IPS-20b (cell line): Measurements from ENCODE around the gene EMC9.
"Not testable (repeated sequence)": the region's sequence is repeated elsewhere in the genome, so short reads cannot be mapped to it uniquely, and the experiment has no call there.

Experiments used
- H3K27ac ChIP-seq: one replicate; pipeline ENCODE4 v1.5.1; 2013; ENCODE audit warnings: low read length
- H3K27me3 ChIP-seq: 2 replicates; pipeline ENCODE4 v1.6.1; 2013; ENCODE audit warnings: mild to moderate bottlenecking, low read length, inconsistent platforms; ENCODE audit not compliant: insufficient read depth
- H3K36me3 ChIP-seq: 2 replicates; pipeline ENCODE4 v1.6.1; 2013; ENCODE audit warnings: low read depth, mild to moderate bottlenecking, inconsistent platforms, low read length, moderate library complexity; ENCODE audit not compliant: insufficient read depth
- H3K4me1 ChIP-seq: 2 replicates; pipeline ENCODE4 v1.6.1; 2013; ENCODE audit warnings: mild to moderate bottlenecking, control low read depth, inconsistent platforms, low read length, moderate library complexity; ENCODE audit not compliant: insufficient read depth
- H3K4me3 ChIP-seq: 2 replicates; pipeline ENCODE4 v1.5.1; 2013; ENCODE audit warnings: mild to moderate bottlenecking, low read length, inconsistent platforms
- H3K9ac ChIP-seq: 2 replicates; pipeline ENCODE4 v1.6.1; 2013; ENCODE audit warnings: low read depth, mild to moderate bottlenecking, inconsistent platforms, low read length, moderate library complexity
- H3K9me3 ChIP-seq: 2 replicates; pipeline ENCODE4 v1.6.1; 2013; ENCODE audit warnings: mild to moderate bottlenecking, low read depth, low read length, inconsistent platforms; ENCODE audit not compliant: insufficient read depth

EMC9 gene

DNA sequence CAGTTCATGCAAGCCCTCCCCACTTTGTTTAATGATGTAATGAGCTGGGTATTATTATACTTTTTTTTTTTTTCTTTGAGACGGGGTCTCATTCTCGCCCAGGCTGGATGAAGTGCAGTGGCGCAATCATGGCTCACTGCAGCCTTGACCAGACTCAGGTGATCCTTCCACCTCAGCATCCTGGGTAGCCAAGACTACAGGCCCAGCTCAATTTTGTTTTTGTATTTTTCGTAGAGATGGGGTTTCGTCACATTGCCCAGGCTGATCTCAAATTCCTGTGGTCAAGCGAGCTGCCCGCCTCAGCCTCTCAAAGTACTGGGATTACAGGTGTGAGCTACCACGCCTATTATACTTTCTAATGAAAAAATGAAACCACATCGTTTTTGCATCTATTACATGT is 31.3 kb downstream of the EMC9 start:
- 0 out of 2 replicates have a peak, but pooled peaks cover 2% of the 10 kb centered on the region for H3K4me1 ChIP-seq
- H3K27ac ChIP-seq = no peak overlapping the region
- H3K4me3 ChIP-seq = no peak overlapping the region

DNA sequence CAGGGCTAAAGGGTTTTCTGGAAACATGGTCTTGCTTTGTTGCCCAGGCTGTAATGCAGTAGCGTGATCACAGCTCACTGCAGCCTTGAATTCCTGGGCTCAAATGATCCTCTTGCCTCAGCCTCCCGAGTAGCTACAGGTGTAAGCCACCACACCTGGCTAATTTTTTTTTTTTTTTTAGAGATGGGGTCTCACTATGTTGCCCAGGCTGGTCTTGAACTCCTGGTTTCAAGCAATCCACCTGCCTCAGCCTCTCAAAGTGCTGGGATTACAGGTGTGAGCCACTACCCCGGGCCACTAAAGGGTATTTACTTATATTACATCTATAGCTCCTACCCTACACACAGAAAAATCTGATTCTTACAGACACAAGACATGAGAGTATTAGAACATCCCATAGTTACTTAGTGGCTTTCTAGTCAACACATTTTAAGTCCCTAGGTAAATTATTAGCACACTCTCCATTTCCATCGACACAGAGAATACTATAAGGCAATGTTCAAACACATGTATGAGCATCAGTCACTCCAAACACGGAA is 33.0 kb downstream of the EMC9 start:
- H3K27ac ChIP-seq = no peak overlapping the region
- 0 out of 2 replicates have a peak, but pooled peaks cover 2% of the 10 kb centered on the region for H3K4me1 ChIP-seq
- peaks cover 4% of the 10 kb centered on the region; the same call in 1 of the 2 replicates for H3K9me3 ChIP-seq
- H3K36me3 ChIP-seq = peaks cover 8% of the 10 kb centered on the region
- no peak overlapping the region for H3K4me3 ChIP-seq
- H3K27me3 ChIP-seq = no peaks in the 10 kb centered on the region
- H3K9ac ChIP-seq = no peak overlapping the region

More for the DNA sequence above, 31.3 kb downstream of the EMC9 start:
- no peaks in the 10 kb centered on the region for H3K27me3 ChIP-seq
- no peak overlapping the region for H3K9ac ChIP-seq
- no peaks in the 10 kb centered on the region for H3K36me3 ChIP-seq
- H3K9me3 ChIP-seq = no peaks in the 10 kb centered on the region

DNA sequence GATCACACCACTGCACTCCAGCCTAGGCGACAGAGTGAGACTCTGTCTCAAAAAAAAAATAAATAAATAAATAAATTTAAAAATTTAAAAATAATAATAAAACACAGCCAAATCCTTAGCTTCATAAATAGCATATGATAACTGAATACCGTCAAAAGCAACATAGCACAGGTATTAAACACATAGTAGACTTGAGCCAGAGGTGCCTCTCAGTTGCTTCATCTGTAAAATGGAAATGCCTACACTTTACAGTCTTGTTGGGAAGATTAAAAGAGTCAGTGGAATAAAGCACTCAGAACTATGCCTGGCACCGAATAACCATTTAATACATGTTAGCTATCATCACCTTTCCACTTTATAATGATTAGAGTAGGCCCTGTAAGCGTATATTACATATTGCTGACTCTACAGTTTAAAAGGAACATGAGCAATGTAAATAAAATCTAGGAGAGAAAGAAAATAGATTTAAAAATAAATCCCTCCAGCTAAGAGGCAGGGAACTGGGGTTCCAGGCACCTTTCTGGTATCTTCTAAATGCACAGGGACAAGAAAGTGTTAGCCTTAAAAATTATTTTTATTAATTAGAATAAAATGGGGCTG is 34.6 kb downstream of the EMC9 start:
- Histone ChIP-seq H3K9ac (no peak overlapping the region), H3K27ac (no peak overlapping the region), H3K9me3 (peaks cover 4% of the 10 kb centered on the region; the same call in 1 of the 2 replicates), H3K4me1 (0 out of 2 replicates have a peak, but pooled peaks cover 2% of the 10 kb centered on the region), H3K4me3 (no peak overlapping the region), H3K27me3 (no peaks in the 10 kb centered on the region), H3K36me3 (peaks cover 21% of the 10 kb centered on the region)

DNA sequence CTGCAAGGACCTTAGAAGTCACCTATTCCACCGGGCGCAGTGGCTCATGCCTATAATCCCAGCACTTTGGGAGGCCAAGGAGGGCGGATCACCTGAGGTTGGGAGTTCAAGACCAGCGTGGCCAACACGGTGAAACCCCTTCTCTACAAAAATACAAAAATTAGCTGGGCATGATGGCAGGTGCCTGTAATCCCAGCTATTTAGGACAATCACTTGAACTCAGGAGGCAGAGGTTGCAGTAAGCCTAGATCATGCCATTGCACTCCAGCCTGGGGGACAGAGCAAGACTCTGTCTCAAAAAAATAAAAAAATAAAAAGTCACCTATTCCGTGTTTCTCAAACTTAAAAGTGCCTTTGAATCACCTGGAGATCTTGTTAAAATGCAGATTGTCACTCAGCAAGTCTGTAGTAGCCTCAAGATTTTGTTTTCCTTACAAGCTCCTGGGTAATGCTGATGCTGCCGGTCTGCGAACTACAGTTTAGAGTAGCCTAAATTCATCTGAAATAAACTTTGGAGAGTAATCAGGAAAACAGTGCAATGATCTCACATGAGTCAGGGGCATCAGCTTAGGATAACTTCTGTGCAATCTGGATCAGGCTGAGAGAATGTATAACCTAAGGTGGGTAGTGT is 35.7 kb downstream of the EMC9 start:
- H3K27me3 ChIP-seq, H3K4me1 ChIP-seq, H3K4me3 ChIP-seq, H3K27ac ChIP-seq, H3K9ac ChIP-seq, H3K9me3 ChIP-seq: not testable (repeated sequence)
- H3K36me3 ChIP-seq = peaks cover 29% of the 10 kb centered on the region

DNA sequence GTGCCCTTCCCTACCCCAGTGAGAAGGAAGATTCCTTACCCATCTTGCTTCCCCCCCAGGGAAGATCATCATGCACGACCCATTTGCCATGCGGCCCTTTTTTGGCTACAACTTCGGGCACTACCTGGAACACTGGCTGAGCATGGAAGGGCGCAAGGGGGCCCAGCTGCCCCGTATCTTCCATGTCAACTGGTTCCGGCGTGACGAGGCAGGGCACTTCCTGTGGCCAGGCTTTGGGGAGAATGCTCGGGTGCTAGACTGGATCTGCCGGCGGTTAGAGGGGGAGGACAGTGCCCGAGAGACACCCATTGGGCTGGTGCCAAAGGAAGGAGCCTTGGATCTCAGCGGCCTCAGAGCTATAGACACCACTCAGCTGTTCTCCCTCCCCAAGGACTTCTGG is 37.9 kb downstream of the EMC9 start:
- Histone ChIP-seq H3K27ac (no peak overlapping the region), H3K9ac (no peak overlapping the region), H3K36me3 (peaks cover 50% of the 10 kb centered on the region), H3K9me3 (peaks cover 4% of the 10 kb centered on the region; the same call in 1 of the 2 replicates), H3K4me1 (no peaks in the 10 kb centered on the region), H3K27me3 (no peaks in the 10 kb centered on the region), H3K4me3 (no peak overlapping the region)

DNA sequence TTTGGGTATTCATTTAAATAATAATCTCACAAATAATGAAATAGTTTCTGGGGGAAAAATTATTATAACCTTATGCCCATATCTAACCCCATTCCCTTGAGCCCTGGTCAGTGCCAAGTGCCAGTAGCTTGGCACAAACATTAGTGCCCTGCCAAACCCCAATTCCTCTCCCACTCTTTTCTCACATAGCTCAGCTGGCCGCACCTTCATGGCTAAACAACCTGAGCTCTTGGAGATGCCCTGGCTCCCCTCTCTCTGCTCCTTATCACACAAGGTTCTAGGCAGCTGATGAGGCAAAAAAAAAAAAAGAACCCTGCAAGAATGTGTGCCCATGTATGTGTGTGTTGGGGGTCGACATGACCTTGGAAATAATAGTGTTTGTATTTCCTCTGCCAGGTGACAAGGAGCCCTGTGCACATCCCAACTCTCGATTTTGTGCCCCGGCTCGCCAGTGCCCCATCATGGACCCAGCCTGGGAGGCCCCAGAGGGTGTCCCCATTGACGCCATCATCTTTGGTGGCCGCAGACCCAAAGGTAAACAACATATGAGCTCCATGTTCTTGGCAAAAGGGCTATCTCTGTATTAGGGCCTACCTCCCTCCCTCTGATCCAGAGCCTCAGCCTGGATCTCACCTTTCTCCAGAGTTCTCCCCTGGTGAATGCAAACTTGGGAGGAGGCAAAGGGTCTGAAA is 38.9 kb downstream of the EMC9 start:
- H3K27me3 ChIP-seq = no peaks in the 10 kb centered on the region
- H3K9me3 ChIP-seq = peaks cover 4% of the 10 kb centered on the region; the same call in 1 of the 2 replicates
- no peak overlapping the region for H3K4me3 ChIP-seq
- peaks cover 59% of the 10 kb centered on the region for H3K36me3 ChIP-seq
- H3K9ac ChIP-seq = no peak overlapping the region
- H3K27ac ChIP-seq = no peak overlapping the region
- H3K4me1 ChIP-seq = no peaks in the 10 kb centered on the region

DNA sequence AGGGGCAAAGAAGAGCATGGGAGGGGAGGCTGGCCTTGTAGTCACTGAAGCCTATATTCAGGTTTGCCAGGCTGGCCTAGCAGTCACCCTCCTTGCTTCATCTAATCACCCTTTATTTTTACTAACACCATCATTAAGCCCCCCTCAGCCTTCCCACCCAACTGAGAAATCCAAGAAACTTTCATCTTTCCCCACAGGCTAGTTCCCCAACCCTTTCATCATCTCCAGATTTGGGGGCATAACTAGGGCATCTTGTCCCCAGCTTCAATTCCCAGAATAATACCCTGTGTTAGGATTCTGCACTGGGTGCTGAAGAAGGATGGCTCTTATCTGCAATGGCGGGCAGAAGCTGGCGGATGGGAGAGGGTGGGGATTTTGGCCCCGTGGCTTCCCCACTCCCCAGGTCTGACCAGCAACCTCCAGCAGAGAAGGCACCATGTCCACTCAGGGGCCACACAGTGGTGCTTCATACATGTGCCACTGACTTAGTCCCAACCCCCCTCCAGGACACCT is 40.4 kb downstream of the EMC9 start:
- Histone ChIP-seq H3K27me3 (no peaks in the 10 kb centered on the region), H3K9ac (no peak overlapping the region), H3K4me1 (no peaks in the 10 kb centered on the region), H3K9me3 (peaks cover 4% of the 10 kb centered on the region; the same call in 1 of the 2 replicates), H3K36me3 (peaks cover 67% of the 10 kb centered on the region), H3K27ac (no peak overlapping the region), H3K4me3 (no peak overlapping the region)

DNA sequence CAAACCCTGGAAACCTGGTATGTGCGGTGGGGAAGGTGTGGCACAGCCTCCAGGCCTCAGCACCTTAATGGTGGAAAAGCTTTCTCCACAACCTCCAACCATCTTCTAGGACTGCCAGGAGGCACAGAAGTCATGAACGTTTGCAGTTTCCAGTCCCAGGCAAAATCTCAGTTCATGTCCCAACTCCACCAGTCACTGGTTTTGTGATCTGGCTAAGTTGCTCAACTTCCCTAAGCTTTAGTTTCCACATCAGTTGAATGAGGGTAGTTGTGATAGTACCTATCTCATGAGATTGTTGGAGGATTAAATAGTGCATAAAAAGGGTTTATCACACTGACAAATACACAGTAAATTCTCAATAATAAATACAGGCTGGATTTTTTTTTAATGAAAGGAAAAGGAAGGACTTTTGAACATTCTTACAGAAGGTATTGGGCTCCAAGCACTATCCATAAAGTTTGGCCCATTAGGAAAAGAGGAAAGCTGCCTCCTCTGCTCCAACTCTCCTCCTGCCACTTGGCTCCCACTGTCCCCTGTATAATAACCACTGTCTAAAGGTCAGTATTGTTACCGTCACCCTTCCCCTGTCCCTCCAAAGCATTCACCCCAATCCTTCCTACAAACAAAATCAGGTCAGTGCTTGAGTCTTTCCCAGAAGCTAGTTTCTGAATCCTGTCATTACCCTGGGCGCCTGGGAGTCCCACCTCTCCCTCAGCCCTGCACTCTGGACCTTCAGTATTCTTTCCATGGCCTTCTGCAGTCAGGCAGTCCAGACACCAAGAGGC is 41.0 kb downstream of the EMC9 start:
- Histone ChIP-seq H3K27me3 (no peaks in the 10 kb centered on the region), H3K36me3 (peaks cover 67% of the 10 kb centered on the region), H3K9ac (no peak overlapping the region), H3K4me1 (peaks cover 4% of the 10 kb centered on the region; the same call in 1 of the 2 replicates), H3K4me3 (no peak overlapping the region), H3K9me3 (peaks cover 4% of the 10 kb centered on the region; the same call in 1 of the 2 replicates), H3K27ac (no peak overlapping the region)

DNA sequence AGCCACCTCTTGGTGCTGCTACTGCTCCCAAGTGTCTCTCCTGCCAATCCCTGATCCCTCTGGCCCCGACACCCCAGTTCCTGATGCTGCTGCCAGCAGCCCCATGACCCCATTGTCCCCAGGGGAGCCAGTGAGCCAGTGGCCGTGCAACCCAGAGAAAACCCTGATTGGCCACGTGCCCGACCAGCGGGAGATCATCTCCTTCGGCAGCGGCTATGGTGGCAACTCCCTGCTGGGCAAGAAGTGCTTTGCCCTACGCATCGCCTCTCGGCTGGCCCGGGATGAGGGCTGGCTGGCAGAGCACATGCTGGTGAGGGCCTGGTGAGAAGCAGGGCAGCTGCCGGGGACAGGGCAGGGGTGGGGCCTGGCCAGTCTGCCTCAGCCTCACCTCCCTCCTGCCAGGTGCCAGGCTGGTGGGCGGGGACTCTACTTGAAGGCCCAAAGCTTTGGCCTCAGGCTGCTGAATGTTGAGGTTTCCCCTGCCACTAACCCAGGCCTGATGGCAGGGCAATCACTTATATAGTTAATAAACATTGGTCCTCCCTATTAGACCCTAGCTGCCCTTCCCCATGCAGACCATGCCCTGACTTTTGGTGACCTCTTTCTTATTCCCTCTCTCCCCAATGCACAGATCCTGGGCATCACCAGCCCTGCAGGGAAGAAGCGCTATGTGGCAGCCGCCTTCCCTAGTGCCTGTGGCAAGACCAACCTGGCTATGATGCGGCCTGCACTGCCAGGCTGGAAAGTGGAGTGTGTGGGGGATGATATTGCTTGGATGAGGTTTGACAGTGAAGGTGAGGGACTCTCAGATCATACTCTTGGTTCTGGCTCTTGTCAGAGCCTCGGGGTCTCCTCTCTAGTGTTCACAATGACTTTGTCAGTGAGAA is 42.2 kb downstream of the EMC9 start:
- H3K36me3 ChIP-seq = peaks cover 66% of the 10 kb centered on the region
- H3K27ac ChIP-seq = no peak overlapping the region
- no peak overlapping the region for H3K9ac ChIP-seq
- H3K9me3 ChIP-seq = peaks cover 4% of the 10 kb centered on the region; the same call in 1 of the 2 replicates
- H3K27me3 ChIP-seq = no peaks in the 10 kb centered on the region
- H3K4me3 ChIP-seq = no peak overlapping the region
- peaks cover 4% of the 10 kb centered on the region; the same call in 1 of the 2 replicates for H3K4me1 ChIP-seq

DNA sequence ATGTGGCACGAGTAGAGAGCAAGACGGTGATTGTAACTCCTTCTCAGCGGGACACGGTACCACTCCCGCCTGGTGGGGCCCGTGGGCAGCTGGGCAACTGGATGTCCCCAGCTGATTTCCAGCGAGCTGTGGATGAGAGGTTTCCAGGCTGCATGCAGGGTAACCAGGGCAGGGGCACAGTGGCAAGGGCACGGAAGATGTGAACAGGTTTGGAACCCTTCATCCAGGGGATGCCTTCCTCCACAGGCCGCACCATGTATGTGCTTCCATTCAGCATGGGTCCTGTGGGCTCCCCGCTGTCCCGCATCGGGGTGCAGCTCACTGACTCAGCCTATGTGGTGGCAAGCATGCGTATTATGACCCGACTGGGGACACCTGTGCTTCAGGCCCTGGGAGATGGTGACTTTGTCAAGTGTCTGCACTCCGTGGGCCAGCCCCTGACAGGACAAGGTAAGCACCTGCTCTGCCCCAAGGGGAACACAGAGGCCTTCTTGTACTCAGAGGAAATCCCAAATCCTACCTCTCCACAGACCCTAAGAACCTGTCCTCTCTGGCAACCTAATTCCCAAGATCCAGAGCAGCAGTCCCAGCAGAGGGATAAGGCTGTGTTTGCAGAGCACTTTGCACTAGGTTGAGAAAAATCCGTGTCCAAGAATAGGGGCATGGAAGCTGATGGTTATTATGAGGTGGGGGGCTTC is 43.0 kb downstream of the EMC9 start:
- no peak overlapping the region for H3K9ac ChIP-seq

More for the DNA sequence above, 43.0 kb downstream of the EMC9 start:
- Histone ChIP-seq H3K27me3 (no peaks in the 10 kb centered on the region), H3K36me3 (peaks cover 58% of the 10 kb centered on the region), H3K9me3 (no peaks in the 10 kb centered on the region), H3K27ac (no peak overlapping the region), H3K4me3 (no peak overlapping the region), H3K4me1 (peaks cover 8% of the 10 kb centered on the region; the same call in 1 of the 2 replicates)
